Breast epithelium (tissue), 4 donors: ENCODE results near the gene CLMP. TPM values are rescaled to one million over a fixed set of nuclear protein-coding genes. Genes with fewer than 3 reads are reported as not detected.

Experiments
- DNase-seq, 2 donors: peaks; one replicate each; pipeline ENCODE4 v3.0.0-alpha.2; 2019; ENCODE audit warnings: low spot score in 2 of 2
- H3K27ac ChIP-seq, 2 donors: fragments of 200-600 bp; sonication (generic) in 1 of 2; one replicate each; pipeline ENCODE4 v1.5.1; 2016 to 2019; ENCODE audit warnings: mild to moderate bottlenecking in 1 of 2
- H3K27me3 ChIP-seq, 2 donors: fragments of 200-600 bp; sonication (generic) in 1 of 2; one replicate each; pipeline versions ENCODE4 v1.5.1 to v1.6.0; 2017 to 2019; ENCODE audit warnings: control low read depth in 1 of 2, mild to moderate bottlenecking in 1 of 2
- H3K36me3 ChIP-seq: fragments of 200-600 bp; one replicate; pipeline ENCODE4 v1.5.1; 2019
- H3K4me1 ChIP-seq, 2 donors: fragments of 200-600 bp; sonication (generic); one replicate each; pipeline ENCODE4 v1.5.1; 2016 to 2019; ENCODE audit warnings: control low read depth in 1 of 2
- H3K4me3 ChIP-seq, 3 donors: fragments of 200-600 bp; sonication (generic); 1 replicate in 2 of 3; 2 replicates in 1 of 3; pipeline ENCODE4 v1.5.1; 2016 to 2019; ENCODE audit warnings: mild to moderate bottlenecking in 3 of 3, moderate library complexity in 2 of 3
- H3K9me3 ChIP-seq, 2 donors: fragments of 200-600 bp; sonication (generic) in 1 of 2; one replicate each; pipeline ENCODE4 v1.5.1; 2016 to 2019; ENCODE audit warnings: control low read depth in 1 of 2
- POLR2A ChIP-seq: fragments of 450-650 bp; IDR thresholded peaks from one replicate; pipeline ENCODE4 v1.6.1; 2016; ENCODE audit warnings: antibody characterized with exemption, mild to moderate bottlenecking, moderate library complexity
- POLR2AphosphoS5 ChIP-seq, 3 donors: sonication (generic); formaldehyde crosslinking; IDR thresholded peaks; one replicate each; pipeline ENCODE4 v1.6.1; 2017; ENCODE audit warnings: antibody characterized with exemption in 3 of 3
- intact Hi-C: fragments of 100-400 bp; cut with DNase I; formaldehyde crosslinking; loops from one replicate; pipeline ENCODE4 v1.15.1; 2023; ENCODE audit warnings: low total_unique reads
- total RNA-seq, 3 donors: library from RNA; depleted of rRNA; stranded (reverse); fragments of >200 nt; gene quantifications; one replicate each; pipeline ENCODE4 v1.1.0, GENCODE V29; 2016
- TF ChIP-seq, protein P1 (sequence below), 3 donors: fragments of 450-650 bp; IDR thresholded peaks; one replicate each; pipeline ENCODE4 v1.5.1; 2016 to 2017; ENCODE audit warnings: antibody characterized with exemption in 3 of 3, mild to moderate bottlenecking in 3 of 3, moderate library complexity in 3 of 3

The CLMP gene
- total RNA-seq, 3 donors from 2014 or later, result 70.8 to 241 (median 82.9) TPM

DNA sequence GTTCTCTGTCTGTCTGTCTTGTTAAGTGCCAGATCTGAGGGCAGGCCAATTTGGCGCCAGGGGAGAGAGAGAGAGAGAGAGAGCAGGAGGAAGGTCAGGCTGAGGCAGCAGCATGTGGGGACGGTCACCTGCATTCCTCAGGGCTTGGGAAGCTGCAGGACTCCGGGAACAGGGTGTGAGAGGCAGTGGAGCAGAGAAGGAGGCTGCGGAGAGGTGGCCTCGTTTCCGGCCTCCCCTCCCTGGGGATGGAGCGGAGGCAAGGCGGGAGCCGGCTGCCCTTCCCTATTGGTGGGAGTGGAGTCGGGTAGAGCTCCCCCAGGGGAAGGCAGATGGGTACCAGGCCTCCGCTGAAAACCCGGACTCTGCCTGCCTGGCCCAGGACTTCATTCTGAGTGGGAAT is 9.7 kb downstream of the CLMP start:
- peak overlapping the region; percentile 3 to 79 for H3K27ac ChIP-seq

DNA sequence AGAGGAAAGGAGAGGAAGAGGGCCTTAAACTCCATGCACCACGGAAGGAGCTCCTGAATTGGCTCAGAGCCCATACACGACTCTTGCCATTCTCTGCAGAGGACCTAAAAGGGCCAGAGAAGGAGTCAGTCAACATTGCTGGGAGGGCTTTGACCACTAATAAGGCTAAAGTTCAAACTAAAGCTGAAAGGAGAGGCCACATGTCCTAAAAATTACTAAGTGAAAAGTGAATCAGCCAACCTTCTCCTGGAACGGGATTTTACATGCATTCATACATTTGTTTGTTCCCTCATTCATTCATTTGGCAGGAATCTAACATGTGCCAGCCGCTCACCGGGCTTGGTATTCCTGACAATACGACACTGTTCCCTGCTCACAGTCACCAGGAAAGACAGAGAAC is 10.5 kb downstream of the CLMP start:
- no peak overlapping the region for H3K4me3 ChIP-seq
- peaks cover 0 to 7% of the 10 kb centered on the region in 2 donors for H3K4me1 ChIP-seq
- no peaks in the 10 kb centered on the region for H3K27me3 ChIP-seq
- H3K9me3 ChIP-seq, result no peaks in the 10 kb centered on the region
- no peak overlapping the region for H3K27ac ChIP-seq
- no peak for DNase-seq
- intact Hi-C loops, result no loop called here
- TF ChIP-seq POLR2A, result no peak
- TF ChIP-seq, protein P1, sequence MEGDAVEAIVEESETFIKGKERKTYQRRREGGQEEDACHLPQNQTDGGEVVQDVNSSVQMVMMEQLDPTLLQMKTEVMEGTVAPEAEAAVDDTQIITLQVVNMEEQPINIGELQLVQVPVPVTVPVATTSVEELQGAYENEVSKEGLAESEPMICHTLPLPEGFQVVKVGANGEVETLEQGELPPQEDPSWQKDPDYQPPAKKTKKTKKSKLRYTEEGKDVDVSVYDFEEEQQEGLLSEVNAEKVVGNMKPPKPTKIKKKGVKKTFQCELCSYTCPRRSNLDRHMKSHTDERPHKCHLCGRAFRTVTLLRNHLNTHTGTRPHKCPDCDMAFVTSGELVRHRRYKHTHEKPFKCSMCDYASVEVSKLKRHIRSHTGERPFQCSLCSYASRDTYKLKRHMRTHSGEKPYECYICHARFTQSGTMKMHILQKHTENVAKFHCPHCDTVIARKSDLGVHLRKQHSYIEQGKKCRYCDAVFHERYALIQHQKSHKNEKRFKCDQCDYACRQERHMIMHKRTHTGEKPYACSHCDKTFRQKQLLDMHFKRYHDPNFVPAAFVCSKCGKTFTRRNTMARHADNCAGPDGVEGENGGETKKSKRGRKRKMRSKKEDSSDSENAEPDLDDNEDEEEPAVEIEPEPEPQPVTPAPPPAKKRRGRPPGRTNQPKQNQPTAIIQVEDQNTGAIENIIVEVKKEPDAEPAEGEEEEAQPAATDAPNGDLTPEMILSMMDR (IDR thresholded peaks at IDR 0.05), result no peak
- no peak for TF ChIP-seq POLR2AphosphoS5 (IDR thresholded peaks at IDR 0.05)
- H3K36me3 ChIP-seq, result no peaks in the 10 kb centered on the region

More for the DNA sequence above, 9.7 kb downstream of the CLMP start:
- no peak for DNase-seq
- no peaks in the 10 kb centered on the region for H3K27me3 ChIP-seq
- no peak overlapping the region for H3K4me3 ChIP-seq
- intact Hi-C loops, result no loop called here
- TF ChIP-seq, protein P1 (IDR thresholded peaks at IDR 0.05), result no peak
- no peak for TF ChIP-seq POLR2AphosphoS5 (IDR thresholded peaks at IDR 0.05)
- no peak for TF ChIP-seq POLR2A
- no peaks in the 10 kb centered on the region for H3K9me3 ChIP-seq
- no peaks in the 10 kb centered on the region for H3K4me1 ChIP-seq
- H3K36me3 ChIP-seq, result no peaks in the 10 kb centered on the region

DNA sequence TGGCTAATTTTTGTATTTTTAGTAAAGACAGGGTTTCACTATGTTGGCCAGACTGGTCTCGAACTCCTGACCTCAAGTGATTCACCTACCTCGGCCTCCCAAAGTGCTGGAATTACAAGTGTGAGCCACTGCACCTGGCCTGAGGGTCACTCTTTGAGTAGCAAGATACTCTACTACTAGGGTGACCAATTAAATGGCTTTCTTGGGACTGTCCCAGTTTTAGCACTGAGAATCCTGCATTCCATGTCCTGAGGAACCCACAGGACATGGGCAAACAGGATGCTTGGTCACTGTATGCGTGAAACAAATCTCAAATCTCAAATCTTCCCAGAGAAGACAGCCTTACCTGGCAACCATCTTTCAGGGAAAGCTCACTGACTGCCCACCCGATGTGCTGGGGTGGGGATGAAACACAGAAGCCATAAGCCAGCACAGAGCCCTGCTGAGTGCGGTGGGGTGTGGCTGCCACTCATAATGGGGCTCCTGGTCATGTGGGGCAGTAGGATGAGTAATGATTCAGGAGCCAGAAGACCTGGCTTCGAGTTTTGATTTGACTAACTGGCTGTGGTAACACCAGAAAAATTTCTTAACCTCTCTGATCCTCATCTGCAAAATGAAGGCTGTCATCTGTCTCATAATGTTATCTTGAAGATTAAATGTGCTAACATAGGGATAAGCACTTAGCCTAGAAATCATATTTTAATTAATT is 11.5 kb downstream of the CLMP start:
- Histone ChIP-seq H3K4me3 (no peak overlapping the region), H3K4me1 (peaks cover 0 to 8% of the 10 kb centered on the region in 2 donors), H3K36me3 (no peaks in the 10 kb centered on the region), H3K27ac (no peak overlapping the region), H3K9me3 (no peaks in the 10 kb centered on the region), H3K27me3 (no peaks in the 10 kb centered on the region)
- TF ChIP-seq POLR2A (no peak), POLR2AphosphoS5 (IDR thresholded peaks at IDR 0.05) (no peak)
- TF ChIP-seq, protein P1 (IDR thresholded peaks at IDR 0.05), result no peak
- intact Hi-C loops, result no loop called here
- DNase-seq, result no peak

DNA sequence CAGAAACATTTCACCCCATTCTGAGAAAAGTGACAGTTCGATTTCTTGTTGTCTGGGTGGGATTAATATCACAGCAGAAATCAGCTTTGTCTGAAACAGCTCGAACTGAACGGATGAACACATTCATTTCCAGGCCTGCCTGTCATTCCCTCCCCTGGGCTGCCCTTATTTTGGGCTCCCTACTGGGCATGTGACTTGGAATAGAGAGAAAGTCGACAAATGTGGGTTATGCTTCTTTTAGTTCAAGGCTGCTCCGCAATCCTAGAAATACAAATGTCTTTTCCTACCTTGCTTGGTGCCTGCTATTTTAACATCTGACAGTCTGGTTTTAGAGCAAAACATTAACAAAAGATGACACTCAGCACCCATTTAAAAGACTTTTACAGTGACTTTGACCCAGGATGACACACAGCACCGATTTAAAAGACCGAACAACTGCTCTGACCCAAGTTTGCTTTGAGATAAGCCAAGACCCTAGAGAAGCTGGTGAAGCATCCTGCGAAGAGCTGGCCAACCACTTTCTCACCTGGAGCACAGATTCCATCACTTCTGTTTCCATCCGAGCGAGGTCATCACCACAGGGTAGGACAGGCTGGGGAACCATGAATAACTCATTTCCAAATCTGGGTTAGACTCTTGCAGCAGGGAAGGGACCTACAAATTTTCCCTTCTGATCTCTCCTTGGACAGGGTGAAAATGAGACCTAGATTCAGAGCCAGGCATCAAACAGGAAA is 13.1 kb downstream of the CLMP start:
- Histone ChIP-seq H3K4me3 (no peak overlapping the region), H3K9me3 (no peaks in the 10 kb centered on the region), H3K27ac (peak overlapping the region in 1 of 2 donors; percentile 19), H3K36me3 (no peaks in the 10 kb centered on the region), H3K27me3 (no peaks in the 10 kb centered on the region), H3K4me1 (peaks cover 0 to 8% of the 10 kb centered on the region in 2 donors)
- intact Hi-C loops, result no loop called here
- TF ChIP-seq POLR2A, result no peak
- TF ChIP-seq, protein P1 (IDR thresholded peaks at IDR 0.05), result no peak
- TF ChIP-seq POLR2AphosphoS5 (IDR thresholded peaks at IDR 0.05), result no peak
- DNase-seq, result no peak

DNA sequence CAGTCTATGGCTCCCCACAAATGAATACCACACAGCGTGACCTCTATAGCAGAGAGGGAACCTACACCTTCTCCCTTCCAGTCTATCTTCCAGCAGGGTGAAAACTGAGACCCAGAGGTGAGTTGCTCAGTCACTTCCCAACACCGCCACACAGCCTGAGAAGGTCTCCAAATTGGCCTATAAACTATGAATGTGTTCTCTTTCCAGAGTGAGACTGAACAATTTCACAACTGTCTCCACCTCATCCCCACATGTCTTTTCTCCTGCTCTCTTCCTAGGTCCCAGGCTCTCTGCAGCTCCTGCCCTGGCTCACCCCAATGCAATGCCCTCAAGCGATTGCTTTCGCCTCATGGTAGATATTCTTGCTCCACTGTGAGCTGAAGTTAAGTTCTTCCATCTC is 14.0 kb downstream of the CLMP start:
- DNase-seq, result no peak
- peak overlapping the region; percentile 11 to 34 for H3K27ac ChIP-seq
- H3K4me3 ChIP-seq, result no peak overlapping the region
- peaks cover 0 to 8% of the 10 kb centered on the region in 2 donors for H3K4me1 ChIP-seq
- H3K9me3 ChIP-seq, result no peaks in the 10 kb centered on the region
- no peaks in the 10 kb centered on the region for H3K36me3 ChIP-seq
- H3K27me3 ChIP-seq, result no peaks in the 10 kb centered on the region
- intact Hi-C loops, result no loop called here
- no peak for TF ChIP-seq POLR2A
- TF ChIP-seq, protein P1 (IDR thresholded peaks at IDR 0.05), result no peak
- TF ChIP-seq POLR2AphosphoS5 (IDR thresholded peaks at IDR 0.05), result no peak
